GM19372 (cell line): ENCODE data around the gene LUM.

Source experiments
- ATAC-seq: cut with Tn5 transposase; IDR thresholded peaks from one replicate; pipeline ENCODE4 v1.9.1; 2021; ENCODE audit warnings: mild to moderate bottlenecking, low read depth, moderate library complexity; ENCODE audit not compliant: unreplicated experiment

Gene LUM, protein sequence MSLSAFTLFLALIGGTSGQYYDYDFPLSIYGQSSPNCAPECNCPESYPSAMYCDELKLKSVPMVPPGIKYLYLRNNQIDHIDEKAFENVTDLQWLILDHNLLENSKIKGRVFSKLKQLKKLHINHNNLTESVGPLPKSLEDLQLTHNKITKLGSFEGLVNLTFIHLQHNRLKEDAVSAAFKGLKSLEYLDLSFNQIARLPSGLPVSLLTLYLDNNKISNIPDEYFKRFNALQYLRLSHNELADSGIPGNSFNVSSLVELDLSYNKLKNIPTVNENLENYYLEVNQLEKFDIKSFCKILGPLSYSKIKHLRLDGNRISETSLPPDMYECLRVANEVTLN

DNA sequence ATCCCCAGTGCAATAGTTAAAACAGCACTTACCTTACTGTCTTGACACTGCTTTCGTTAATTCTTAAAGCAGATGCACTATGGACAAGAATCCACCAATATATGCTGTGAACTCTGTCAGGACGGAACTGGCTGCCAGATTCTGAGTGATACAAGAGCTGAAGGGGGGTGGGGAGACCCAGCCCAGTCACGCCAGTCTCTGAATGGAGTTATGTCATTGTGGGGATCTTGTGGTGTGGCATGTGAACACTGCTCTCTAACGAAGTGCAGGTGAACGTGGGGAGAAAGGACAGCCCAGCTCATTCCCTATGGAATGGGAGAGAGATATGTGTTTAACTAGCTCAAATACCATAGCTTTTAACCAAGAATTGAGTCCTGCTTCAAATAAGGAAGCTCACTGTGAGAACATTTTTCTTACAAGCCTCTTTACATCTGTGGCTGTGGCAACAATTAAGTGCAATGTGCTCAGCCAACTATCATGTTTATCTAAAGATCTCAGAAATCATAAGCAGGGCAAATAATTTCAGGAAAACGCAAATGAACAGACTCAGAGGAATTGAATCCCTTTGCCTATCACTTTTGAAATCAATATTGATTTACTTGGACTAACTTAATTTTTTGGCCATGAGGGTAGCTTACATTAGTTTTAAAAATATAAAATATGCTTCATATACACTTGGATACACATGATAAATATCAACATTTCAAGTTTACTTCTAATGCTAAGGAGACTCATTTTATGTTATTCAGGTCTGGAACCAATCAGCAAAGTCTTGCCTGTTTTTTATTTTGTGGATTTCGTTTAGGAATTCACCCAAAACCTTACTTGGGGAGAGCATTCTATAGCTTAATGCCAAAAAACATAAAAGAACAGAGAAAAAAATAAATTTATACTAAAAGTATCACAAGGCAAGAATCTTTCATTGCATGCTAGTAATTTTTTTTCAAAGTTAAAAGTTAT, at the start of gene LUM:
Gene LUM (minus strand): TSS at position 129 of the 960 bp plus-strand sequence. CDS start 2,515 bp downstream, outside the sequence.
- no peak for ATAC-seq

DNA sequence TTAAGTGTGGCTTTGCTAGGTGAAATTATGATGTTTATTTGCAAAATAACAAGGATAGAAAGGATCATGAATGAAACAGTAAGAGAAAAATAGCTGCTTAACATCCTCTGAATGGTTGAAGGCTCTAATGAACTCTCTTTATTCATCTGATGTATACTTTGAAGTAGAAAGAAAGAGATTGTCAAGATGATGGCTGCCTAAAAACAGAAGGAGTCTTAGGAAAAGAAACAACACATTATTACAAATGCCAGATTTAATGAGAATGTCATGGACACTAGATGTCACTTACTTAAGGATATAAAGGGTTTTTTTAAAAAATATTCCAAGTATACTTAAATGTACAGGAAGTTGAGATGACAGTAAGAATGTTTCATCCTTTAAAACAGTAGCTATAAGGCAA, 49.7 kb upstream of the LUM start:
- no peak for ATAC-seq

DNA sequence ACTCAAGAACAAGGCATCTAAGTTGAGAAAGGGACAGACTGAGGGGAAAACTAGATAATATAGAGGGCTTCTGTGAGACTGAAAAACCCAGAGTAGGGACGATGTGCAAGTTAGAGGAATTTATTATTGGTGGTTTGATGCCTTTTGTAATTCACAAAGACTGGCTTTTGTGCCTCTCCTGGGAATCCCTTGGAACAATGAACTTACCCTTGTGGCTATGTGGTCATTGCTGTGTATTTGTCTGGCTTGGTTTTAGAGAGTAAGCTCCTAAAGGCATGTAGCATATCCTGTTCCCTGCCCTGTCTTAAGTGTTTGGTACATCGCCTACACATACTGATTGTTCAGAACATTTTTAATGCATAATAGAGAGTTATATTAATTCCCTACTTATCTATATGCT, 44.7 kb upstream of the LUM start:
- no peak for ATAC-seq

DNA sequence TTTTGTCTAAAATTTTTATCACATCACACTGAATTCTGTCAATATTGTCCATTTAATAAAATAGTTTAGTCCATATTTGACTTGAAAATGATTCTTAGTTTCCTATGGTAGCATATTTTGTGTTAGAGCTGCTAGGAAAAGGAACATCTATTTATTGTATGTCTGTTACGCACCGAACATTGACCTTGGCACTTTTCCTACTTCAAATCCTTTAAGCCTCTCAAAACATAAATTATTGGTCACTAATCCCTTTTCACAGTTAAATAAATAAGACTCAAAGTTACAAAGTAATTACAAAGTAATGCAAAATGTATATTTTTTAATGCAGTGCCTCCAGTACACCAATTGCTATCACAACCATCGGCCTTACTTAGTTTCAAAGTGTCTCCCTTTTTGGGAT, 42.8 kb upstream of the LUM start:
- no peak for ATAC-seq

DNA sequence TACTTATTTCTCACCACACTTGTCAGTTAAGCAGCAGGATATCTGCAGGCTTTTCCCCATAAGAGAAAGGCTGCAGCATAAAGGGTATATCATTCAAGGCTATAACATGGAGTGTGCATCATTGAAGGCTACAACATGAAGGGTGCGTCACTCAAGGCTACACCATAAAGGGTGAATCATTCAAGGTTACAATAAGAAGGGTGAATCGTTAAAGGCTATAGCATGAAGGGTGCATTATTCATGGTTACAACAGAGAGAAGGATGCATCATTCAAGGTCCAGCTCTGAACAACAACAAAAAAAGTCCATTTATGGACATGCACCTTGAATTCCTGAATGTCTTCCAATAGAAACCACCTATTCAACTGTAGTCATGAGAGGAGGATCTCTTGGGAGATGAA, 32.8 kb upstream of the LUM start:
- ATAC-seq, result no peak

DNA sequence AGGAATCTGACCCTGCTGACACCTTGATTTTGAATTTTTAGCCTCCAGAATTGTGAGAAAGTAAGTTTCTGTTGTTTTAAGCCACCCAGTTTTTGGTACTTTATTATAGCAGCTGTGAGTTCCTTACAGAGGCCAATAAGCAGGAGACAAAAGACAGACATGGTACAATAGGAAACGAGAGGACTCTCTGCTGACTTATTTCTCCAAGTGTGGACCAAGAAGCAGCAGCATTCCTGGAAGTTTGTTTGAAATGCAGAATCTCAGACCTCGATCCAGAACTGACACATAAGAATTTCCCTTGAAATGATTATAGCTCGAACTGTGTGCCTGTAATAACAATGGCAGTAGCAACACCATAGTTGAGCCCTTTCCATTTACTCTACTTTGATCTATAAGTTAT, 31.9 kb upstream of the LUM start:
- ATAC-seq, result no peak

DNA sequence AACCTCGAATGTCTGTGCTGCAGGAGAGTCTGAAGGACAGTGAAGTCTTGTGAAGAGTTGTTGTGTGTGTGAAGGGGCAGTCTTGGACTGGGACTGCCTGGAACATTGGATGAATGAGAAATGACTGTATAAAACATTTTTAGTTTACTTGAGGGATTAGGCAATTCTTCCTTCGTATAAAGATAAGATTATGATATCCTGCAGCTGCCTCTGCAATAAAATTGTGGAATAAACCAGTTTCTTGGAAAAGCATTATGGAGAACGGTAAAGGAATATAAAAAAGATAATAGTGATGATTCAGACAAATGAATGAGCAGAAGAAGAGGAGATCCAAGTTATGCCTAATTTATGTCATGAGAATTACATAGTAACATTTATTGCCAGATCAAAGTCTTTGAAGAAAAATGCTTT, 30.9 kb upstream of the LUM start:
- ATAC-seq, result no peak

DNA sequence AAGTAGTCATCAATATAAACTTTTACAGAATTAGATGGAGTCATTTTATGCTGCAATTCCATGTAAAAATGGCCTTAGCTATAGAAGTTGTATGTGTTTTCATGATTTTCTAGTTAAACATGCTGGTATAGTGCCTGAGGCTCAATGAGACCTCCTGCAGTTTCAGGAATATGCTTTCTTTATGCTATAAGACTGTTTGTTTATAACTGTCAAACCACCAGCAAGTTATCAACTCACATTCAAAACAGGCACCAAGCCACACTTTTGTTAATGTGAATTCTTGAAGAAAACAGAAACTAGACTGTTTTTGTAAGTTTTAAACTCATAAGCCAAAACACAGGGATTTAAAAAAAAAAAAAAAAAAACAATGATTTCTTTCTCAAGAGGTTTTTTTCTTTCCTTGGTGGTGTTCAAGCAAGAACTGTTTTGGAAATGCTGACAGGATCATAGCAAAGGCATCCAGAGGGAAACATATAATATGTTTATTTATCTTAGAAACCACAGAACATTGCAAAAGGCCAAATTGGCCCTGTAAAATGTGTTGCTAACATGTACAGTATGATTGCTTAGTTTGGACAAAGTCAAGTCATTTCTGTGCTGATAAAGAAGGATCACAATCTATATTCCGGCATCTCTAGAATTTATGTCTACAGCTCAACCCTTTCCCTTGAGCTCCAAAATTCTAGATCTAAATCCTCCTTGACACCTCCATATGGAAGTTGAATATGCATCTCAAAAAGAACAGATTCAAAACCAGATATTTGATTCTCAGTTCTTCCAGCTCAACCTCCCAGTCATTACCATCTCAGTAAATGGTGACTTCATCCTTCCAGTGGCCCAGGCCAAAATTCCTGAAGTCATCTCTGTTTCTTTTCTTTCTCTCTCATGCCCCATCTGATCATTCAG, 29.0 kb upstream of the LUM start:
- no peak for ATAC-seq

DNA sequence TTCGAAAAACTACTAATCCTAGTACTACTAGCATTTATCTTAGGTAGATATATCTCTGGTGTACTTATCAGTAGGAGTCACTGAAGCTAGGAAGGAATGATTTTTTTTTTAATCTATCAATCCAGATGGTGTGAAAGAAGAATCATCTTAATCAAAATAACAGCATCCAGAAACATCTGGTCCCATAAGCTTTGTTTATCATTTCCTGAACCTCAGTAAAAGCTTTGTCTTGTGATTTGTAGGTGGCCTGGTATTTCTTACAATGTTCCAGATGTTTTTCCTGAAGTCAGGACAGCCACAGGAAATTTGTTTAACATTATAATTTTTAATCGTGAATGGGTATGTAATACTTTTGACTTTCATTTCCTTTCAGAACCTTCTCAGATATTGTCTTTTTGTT, 28.0 kb upstream of the LUM start:
- ATAC-seq, result no peak

DNA sequence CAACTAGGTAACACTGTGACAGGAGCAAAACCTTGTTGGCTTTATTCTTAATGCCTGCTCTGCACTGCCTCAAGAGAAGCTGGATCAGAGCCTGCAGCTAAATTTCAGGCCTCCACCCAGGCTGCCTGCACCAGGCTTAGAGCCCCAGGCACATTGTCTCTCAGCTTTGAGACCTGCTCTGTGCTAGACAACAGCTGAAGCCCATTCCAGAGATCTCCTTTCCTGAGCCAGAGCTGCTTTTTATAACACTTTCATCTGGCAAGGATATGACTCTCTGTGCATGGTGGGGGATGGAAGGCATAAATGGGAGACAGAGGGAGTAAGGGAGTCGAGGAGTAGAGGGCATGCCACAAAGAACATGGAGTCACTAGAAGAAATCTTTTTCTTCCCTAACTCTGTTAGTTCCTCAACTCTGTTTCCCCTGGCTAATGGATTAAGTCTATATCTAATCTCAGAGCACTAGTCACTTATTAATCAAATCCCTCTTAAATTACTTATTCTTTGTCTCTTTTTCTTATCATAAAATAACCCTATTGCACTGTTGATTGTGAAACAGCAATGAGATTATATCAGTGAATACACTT, 27.1 kb upstream of the LUM start:
- no peak for ATAC-seq

DNA sequence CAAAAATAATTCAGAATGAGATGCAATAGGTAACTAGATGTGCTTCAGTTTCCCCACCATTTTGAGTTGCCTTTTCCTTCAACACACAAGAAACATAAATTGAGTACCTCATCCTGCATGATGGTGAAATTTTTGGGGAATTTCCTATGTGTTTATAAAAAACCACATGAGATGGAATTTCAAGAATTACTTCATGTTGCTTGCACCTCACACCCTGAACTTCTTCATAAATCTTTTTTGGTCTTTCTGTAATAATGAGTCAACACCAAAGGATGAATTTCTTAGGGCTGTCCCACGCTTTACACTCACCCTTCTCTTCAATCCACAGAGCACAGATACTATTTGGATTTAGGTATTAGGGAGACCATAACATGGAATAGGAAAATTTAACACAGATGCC, 22.6 kb upstream of the LUM start:
- no peak for ATAC-seq

DNA sequence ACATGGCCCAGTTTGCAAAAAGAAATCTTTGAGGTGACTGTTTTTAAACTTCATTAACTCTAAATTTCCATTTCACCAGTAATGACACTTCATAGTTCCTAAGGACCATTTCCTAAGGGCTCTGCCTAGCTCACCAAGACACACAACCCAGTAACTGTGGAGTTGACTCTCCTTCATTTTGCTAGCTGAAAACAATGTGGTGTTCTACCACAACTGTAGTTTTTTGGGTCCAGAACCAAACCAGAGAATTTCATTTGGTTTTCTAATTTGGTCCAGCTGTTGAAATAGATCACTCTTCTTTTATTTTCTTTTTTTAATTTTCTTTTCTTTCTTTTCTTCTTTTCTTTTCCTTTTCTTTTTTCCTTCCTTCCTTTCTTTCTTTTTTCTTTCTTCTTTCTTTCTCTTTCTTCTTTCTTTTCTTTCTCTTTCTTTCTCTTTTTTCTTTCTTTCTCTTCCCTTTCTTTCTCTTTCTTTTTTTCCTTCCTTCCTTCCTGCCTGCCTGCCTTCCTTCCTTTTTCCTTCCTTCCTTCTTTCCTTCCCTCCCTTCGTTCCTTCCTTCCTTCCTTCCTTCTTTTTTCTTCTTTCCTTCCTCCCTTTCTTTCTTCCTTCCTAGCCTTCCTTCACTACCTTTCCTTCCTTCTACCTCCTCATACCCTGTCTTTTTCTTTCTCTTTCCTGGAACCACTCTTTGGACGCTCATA, 18.5 kb upstream of the LUM start:
- ATAC-seq, result no peak

DNA sequence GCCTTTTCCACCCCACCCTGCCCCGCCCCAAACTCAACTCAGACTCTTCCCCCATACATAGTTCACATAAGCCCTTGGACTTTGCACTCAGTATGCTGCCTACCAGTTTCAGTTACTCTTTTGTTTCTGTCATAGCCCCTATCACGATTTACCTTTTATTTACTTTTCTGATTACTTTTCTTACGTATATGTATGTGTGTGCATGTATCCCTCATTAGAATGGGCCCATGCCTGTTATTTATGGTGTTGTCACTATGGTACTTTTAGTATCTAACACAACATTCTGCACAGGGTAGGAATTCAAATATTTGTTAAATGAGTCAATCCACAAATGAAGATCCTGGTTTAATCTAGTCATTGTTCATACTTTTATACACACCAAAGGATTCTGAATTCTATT, 16.5 kb upstream of the LUM start:
- no peak for ATAC-seq

DNA sequence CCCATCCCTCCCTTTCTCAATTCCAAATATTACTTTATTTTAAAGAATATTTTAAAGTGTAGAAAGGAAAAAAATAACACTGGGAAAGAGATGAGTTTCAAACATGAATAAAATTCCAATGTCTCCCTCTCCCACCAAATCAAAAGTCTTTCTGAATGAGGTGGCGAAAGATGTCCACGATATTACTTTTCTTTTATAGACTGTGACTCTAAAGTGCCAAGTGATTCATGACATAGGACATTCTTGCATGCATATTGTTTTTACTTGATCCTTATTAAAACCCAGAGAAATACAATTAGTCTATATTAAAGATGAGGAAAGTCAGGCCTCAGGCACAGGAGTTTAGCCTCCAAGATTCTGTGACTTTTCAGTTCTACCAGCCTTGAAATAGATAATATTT, 16.0 kb upstream of the LUM start:
- ATAC-seq, result no peak

DNA sequence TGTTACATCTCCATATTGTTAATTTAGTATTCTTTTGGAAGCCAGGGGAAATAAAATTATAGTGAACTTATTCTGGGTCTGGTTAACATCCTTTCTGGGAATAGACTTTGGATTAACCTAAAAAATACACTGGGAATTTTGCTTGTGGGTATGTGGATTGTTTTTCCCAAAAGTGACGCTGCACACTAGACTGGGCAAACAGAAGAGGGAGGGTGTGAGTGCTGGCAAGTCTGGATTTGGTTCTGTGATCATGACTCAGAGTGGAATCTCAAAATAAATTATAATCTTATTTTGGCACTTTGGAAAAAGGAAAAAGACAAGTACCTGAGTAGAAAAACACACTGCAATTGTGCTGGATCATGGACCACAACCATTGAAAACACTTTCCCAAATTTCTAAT, 15.2 kb upstream of the LUM start:
- no peak for ATAC-seq

DNA sequence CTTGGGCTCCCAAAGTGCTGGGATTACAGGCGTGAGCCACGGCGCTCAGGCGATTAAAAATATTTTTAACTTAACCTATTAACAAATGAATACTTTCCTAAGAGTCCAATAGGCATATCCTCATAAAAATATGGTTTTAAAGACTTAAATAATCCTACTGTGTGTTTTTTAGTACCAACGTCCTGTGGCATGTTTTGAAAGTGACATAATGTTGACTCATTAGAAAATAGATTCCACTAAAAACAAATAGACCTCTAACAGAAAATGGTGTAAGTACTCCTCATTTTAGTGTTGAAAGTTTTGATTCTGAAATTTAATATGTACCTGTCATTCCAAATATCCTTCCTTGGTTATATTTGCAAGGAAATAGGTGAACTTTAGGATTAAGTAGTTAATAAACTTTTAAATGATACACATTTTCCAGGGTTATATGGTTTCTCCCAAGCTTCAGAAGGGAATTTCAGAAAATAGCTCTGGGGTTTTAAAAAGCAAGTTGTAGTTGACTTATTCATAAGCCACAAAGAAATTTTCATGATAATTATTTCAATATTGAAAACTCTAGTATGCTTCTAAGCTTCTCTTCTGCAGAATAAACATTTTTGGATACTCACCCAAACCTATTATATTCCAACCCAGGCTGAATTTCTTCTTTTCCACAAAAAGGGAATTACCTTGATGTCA, 12.1 kb upstream of the LUM start:
- no peak for ATAC-seq

DNA sequence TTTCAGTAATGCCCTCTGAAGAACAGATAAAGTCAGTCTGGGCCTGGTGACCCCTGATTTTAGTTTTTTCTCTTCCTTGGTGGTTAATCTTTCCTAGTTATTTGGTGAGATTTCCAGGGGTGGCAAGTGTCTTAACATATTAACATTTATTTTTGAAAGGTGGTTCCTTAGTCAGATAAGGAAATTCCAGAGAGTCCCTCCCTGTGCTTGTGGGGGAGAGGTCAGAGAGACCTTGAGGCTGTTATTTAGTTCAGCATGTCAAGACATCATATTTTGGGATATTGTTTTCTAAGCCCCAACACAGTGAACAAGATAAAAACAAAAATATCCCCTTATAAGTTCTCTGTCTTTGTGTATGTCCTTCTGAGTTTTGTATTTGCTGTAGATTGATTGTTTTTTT, 9.5 kb upstream of the LUM start:
- no peak for ATAC-seq

DNA sequence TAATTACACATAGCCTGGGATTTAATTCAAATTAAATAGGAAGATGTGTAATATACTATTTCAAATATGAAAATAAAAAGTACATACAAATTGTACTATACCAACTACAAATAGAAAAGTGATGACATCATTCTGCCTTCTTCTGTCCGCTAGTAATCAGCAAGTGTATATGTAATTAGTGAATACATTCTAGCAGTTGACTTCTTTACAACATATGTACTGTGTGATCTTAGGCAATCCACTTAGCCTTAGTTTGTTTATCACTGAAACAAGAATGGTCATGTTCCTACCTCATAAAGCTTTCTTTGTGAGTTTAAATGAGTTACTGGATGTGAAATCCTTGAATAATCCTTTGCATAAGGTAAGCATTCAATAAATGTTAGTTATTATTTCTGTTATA, 7.8 kb upstream of the LUM start:
- no peak for ATAC-seq

DNA sequence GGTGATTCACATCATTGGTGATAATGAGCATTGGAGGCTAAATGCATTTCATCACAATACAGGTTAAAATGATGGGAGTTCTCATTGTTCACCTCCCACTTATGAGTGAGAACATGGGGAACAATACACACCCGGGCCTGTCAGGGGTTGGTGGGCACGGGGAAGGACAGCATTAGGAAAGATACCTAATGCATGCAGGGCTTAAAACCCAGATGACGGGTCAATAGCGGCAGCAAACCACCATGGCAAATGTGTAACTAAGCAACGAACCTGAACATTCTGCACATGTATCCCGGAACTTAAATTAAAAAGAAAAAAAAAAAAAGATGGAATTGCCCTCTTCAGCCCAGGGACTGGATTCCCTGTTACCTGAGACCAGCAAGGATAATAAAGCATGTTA, 2.3 kb upstream of the LUM start:
- no peak for ATAC-seq
